Aorta (tissue), 5 donors: ENCODE measurements around the gene RBM47. TPM values are rescaled to one million over a fixed set of nuclear protein-coding genes. Genes with fewer than 3 reads are reported as not detected.

ENCODE experiments used
- ATAC-seq: fragments of 200-7000 bp; cut with Tn5 transposase; one replicate; pipeline ENCODE4 v1.9.1; 2022; ENCODE audit warnings: moderate library complexity; ENCODE audit not compliant: low FRiP score
- DNase-seq, 2 donors: peaks; one replicate each; pipeline ENCODE4 v3.0.0-alpha.2; 2020
- H3K27ac ChIP-seq, 2 donors: one replicate each; pipeline ENCODE4 v1.5.1; 2013; ENCODE audit warnings: low read length in 2 of 2, mild to moderate bottlenecking in 2 of 2, moderate library complexity in 2 of 2, control low read depth in 1 of 2, inconsistent platforms in 1 of 2, low read depth in 1 of 2
- H3K27me3 ChIP-seq, 2 donors: one replicate each; pipeline ENCODE4 v1.6.1; 2013; ENCODE audit warnings: control low read depth in 1 of 2, low read length in 1 of 2, mild to moderate bottlenecking in 1 of 2, moderate library complexity in 1 of 2; ENCODE audit not compliant: insufficient read depth in 2 of 2, control insufficient read depth in 1 of 2
- H3K36me3 ChIP-seq, 2 donors: one replicate each; pipeline ENCODE4 v1.6.1; 2013; ENCODE audit warnings: control low read depth in 1 of 2, low read length in 1 of 2, mild to moderate bottlenecking in 1 of 2; ENCODE audit not compliant: insufficient read depth in 2 of 2, control insufficient read depth in 1 of 2
- H3K4me1 ChIP-seq, 2 donors: one replicate each; pipeline ENCODE4 v1.6.1; 2013; ENCODE audit warnings: low read length in 2 of 2, control low read depth in 1 of 2, mild to moderate bottlenecking in 1 of 2, moderate library complexity in 1 of 2; ENCODE audit not compliant: insufficient read depth in 2 of 2, control insufficient read depth in 1 of 2
- H3K4me3 ChIP-seq, 2 donors: one replicate each; pipeline ENCODE4 v1.5.1; 2013; ENCODE audit warnings: low read length in 2 of 2, control low read depth in 1 of 2, mild to moderate bottlenecking in 1 of 2
- H3K9me3 ChIP-seq: one replicate; pipeline ENCODE4 v1.6.1; 2013; ENCODE audit warnings: mild to moderate bottlenecking, low read length; ENCODE audit not compliant: control insufficient read depth
- WGBS, 2 donors: extraction: QIAGEN DNeasy Blood & Tissue Kit; methylation state at CpG; one replicate each; pipeline ENCODE4 v1.1.7; 2013; 5-methylcytosine and 5-hydroxymethylcytosine counted together
- intact Hi-C, 2 donors: fragments of 100-400 bp; cut with DNase I; formaldehyde crosslinking; loops; one replicate each; pipeline versions ENCODE4 v1.14.2 to v1.15.0; 2022
- polyA plus RNA-seq, 2 donors: library from polyadenylated mRNA; stranded (reverse); fragments of 200-250 nt; gene quantifications; one replicate each; pipeline ENCODE4 v1.2.3, GENCODE V29; 2013
- total RNA-seq, 2 donors: library from RNA; stranded (reverse); fragmentation: NEBNext Ultra II Directional; extraction: Animal tissue kit (Norgen Biotek cat#: 25700); gene quantifications; one replicate each; pipeline ENCODE4 v1.2.1, GENCODE V29; 2021
- donor health status: healthy with polysubstance abuse.
- donor health status: Bipolar disorder and iron deficiency.
- donor health status: DM: no; HTN: no; CAD: no.
- donor health status: DM: no; HTN: no; CAD: no.
- donor health status: DM: yes; HTN: yes; CAD: no.

RBM47 gene
- total and polyA plus RNA-seq, 4 donors: 1.8 to 33.5 (median 23.1) TPM

GRCh38 chr4:40421839-40422708 is 207.6 kb downstream of the RBM47 start:
- no peak overlapping the region for H3K4me3 ChIP-seq
- intact Hi-C loops: no loop called here
- no peaks in the 10 kb centered on the region for H3K4me1 ChIP-seq
- H3K27me3 ChIP-seq: no peaks in the 10 kb centered on the region
- DNase-seq: no peak
- no peaks in the 10 kb centered on the region for H3K9me3 ChIP-seq
- H3K27ac ChIP-seq: no peak overlapping the region
- WGBS, 2 donors: 88 to 89% methylated on average over 7 of the region's 7 CpGs
- ATAC-seq: no peak
- H3K36me3 ChIP-seq: no peaks in the 10 kb centered on the region

DNA sequence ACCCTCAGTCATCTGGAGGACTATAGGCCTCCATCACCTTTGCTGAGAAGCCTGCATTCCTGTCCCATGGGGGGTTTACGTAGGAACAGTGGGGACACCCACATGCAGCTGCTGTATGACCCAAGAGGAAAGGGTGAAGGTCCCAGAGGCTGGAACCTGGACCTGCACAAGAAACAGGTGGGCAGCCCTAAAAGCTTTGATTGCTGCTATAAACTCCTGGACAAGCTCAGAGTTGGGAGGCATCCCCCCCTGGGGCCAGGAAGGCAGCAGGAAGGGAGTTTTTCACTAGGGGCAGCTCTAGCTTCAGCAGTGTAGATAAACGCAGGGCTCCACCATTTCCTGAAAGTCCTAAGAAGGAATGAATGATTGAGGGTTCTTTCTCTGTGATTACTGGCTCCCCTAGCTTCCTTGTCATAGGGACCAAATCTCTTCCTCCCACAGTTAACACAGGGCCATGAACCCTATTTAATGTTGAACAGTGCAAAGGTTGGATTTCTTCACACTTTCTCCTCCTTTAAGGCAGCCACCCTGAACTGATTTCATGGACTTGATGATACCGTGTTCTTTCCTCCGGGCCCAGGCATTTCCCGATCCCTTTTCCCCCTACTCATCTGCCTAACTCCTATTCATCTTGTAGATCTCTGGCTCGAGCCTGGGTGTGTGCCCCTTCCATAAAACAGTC is 210.3 kb downstream of the RBM47 start:
- intact Hi-C loops: no loop called here
- Histone ChIP-seq H3K27me3 (no peaks in the 10 kb centered on the region), H3K4me1 (no peaks in the 10 kb centered on the region), H3K36me3 (no peaks in the 10 kb centered on the region), H3K9me3 (no peaks in the 10 kb centered on the region), H3K4me3 (no peak overlapping the region), H3K27ac (no peak overlapping the region)
- 57 to 58% methylated on average over 6 of the region's 6 CpGs for WGBS, 2 donors
- ATAC-seq (no peak), DNase-seq (no peak)

DNA sequence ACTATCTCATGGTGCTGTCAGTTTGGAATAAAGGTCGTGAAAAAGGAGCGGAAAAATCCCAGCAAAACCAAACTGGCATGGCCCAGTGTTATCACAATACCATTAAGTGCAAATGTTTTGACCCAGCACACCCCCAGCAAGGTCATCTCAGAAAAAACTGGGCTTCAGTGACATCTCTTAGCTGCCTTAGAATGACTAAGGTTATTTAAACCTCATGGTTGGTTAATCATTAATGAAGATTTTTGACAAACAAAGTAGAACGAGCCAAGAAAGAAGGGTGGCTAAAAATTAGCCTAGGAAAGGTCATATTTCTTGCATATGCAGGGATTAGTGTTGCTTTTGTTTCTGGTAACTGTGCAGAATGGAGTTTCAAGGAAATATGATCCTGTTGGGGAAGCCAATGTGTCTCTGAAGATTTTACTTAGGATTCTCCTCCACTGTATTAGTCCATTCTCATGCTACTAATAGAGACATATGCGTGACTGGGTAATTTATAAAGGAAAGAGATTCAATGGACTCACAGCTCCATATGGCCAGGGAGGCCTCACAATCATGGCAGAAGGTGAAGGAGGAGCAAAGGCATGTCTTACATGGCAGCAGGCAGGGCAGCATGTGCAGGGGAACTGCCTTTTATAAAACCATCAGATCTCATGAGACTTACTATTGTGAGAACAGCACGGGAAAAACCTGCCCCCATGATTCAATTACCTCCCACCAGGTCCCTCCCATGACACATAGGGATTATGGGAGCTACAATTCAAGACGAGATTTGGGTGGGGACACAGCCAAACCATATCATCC is 211.0 kb downstream of the RBM47 start:
- Histone ChIP-seq H3K9me3 (no peaks in the 10 kb centered on the region), H3K4me3 (no peak overlapping the region), H3K27me3 (no peaks in the 10 kb centered on the region), H3K36me3 (no peaks in the 10 kb centered on the region), H3K27ac (no peak overlapping the region), H3K4me1 (no peaks in the 10 kb centered on the region)
- DNase-seq (no peak), ATAC-seq (no peak)
- WGBS, 2 donors: 69 to 71% methylated on average over 6 of the region's 6 CpGs
- intact Hi-C loops: no loop called here

- no peak overlapping the region for H3K27ac ChIP-seq
- H3K4me1 ChIP-seq: no peaks in the 10 kb centered on the region
- 90 to 92% methylated on average over 5 of the region's 5 CpGs for WGBS, 2 donors
- H3K4me3 ChIP-seq: no peak overlapping the region
- intact Hi-C loops: no loop called here
- DNase-seq: no peak
- H3K27me3 ChIP-seq: no peaks in the 10 kb centered on the region
- H3K9me3 ChIP-seq: no peaks in the 10 kb centered on the region
- ATAC-seq: no peak
- H3K36me3 ChIP-seq: no peaks in the 10 kb centered on the region
Observed at GRCh38 chr4:40417941-40418340, 211.7 kb downstream of the RBM47 start.

DNA sequence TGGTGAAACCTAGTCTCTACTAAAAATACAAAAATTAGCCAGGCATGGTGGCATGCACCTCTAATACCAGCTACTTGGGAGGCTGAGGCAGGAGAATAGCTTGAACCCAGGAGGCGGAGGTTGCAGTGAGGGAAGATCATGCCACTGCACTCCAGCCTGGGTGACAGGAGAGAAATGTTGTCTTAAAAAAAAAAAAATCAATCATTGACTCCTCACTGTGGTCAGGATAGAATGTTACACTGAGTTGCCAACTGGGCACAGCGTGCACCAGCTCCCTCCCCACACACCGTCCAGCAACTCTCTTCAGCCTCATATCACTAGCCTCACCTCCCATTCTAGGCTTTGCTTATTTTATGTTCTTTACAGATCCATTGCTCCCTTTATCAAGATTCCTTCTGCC is 215.0 kb downstream of the RBM47 start:
- intact Hi-C loops: no loop called here
- no peak overlapping the region for H3K4me3 ChIP-seq
- H3K27me3 ChIP-seq: no peaks in the 10 kb centered on the region
- no peaks in the 10 kb centered on the region for H3K36me3 ChIP-seq
- H3K4me1 ChIP-seq: no peaks in the 10 kb centered on the region
- no peak overlapping the region for H3K27ac ChIP-seq
- no peaks in the 10 kb centered on the region for H3K9me3 ChIP-seq
- DNase-seq (no peak), ATAC-seq (no peak)
- 50 to 74% methylated on average over 3 of the region's 3 CpGs for WGBS, 2 donors

DNA sequence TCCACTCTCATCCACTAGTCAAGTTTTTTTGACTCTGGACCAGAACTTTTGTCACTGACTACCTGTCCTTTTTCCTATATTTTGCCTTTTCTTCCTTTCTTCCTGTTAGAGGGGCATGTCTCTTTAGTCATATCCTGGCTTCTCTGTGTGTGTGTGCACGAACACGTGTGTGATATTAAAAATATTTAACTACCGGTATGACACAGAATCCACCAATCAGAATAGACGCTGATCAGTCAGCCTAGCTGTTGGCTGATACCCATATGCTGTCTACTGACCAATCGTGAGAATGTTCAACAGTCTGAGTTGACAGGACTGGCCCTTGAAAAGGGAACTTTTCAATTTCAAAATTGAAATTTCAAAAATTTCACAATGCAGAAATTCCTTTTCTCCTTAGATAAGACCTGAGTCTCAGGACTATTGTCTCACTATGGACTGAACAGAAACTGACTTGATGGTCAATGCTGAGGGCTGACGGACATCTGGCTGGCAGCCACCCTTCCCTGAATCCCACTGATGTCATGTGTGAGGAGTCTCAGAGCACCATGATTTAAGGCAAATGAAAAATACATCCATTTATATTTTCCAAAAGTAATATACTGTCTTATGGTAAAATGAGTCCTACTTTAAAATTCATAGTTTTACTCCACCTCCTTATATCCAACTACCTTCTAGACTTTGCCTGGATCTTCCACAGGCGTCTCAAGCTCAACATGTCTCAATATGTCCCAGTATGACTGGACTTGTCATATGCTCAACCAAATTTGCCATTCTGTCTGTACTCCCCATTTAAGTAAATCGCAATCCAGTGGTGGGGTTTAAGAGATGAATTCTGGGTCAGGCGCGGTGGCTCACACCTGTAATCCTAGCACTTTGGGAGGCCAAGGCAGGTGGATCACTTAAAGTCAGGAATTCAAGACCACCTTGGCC is 216.5 kb downstream of the RBM47 start:
- Histone ChIP-seq H3K27ac (no peak overlapping the region), H3K4me1 (no peaks in the 10 kb centered on the region), H3K4me3 (no peak overlapping the region), H3K9me3 (no peaks in the 10 kb centered on the region), H3K36me3 (no peaks in the 10 kb centered on the region), H3K27me3 (no peaks in the 10 kb centered on the region)
- no peak for DNase-seq
- WGBS, 2 donors: 67 to 71% methylated on average over 10 of the region's 10 CpGs
- intact Hi-C loops: no loop called here
- no peak for ATAC-seq

GRCh38 chr4:40412388-40412787 is 217.3 kb downstream of the RBM47 start:
- Histone ChIP-seq H3K36me3 (no peaks in the 10 kb centered on the region), H3K27ac (no peak overlapping the region), H3K4me1 (no peaks in the 10 kb centered on the region), H3K27me3 (no peaks in the 10 kb centered on the region), H3K4me3 (no peak overlapping the region), H3K9me3 (no peaks in the 10 kb centered on the region)
- no peak for DNase-seq
- ATAC-seq: no peak
- 45 to 50% methylated on average over 1 of the region's 1 CpG for WGBS, 2 donors
- intact Hi-C loops: no loop called here

- DNase-seq (no peak), ATAC-seq (no peak)
- Histone ChIP-seq H3K9me3 (no peaks in the 10 kb centered on the region), H3K4me3 (no peak overlapping the region), H3K36me3 (no peaks in the 10 kb centered on the region), H3K27me3 (no peaks in the 10 kb centered on the region), H3K27ac (no peak overlapping the region), H3K4me1 (no peaks in the 10 kb centered on the region)
- intact Hi-C loops: no loop called here
- 50 to 56% methylated on average over 1 of the region's 1 CpG for WGBS, 2 donors
Observed at GRCh38 chr4:40409835-40410234, 219.8 kb downstream of the RBM47 start.
